ENCODE results near the gene NRSN1.
"Not testable (repeated sequence)": the region's sequence is repeated elsewhere in the genome, so short reads cannot be mapped to it uniquely, and the experiment has no call there.

Gene NRSN1

DNA sequence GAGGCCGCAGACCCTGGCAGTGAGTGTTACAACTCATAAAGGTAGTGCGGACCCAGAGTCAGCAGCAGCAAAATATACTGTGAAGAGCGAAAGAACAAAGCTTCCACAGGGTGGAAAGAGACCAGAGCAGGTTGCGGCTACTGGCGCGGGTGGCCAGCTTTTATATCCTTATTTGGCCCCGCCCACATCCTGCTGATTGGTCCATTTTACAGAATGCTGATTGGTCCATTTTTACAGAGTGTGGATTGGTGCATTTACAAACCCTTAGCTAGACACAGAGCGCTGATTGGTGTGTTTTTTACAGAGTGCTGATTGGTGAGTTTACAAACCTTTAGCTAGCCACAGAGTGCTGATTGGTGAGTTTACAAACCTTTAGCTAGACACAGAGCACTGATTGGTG, 16.7 kb downstream of the NRSN1 start:
- not testable (repeated sequence) for DNase-seq (ENCODE audit: low read depth in 2 of 2)

DNA sequence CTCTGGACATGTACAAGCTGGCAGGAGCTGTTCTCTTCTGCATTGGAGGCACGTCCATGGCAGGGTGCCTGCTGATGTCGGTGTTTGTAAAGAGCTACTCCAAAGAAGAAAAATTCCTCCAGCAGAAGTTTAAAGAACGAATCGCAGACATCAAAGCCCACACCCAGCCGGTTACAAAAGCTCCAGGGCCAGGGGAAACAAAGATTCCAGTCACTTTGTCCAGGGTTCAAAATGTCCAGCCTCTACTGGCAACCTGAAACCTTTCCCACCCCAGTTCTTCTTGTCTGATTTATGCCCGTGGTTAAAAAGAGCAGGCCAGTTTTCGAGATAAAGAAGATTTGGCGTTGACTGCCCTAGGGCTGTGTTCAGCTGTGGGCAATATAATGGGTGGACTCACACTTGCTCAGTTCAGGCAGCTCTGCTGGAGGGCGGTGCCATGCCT, 19.7 kb downstream of the NRSN1 start:
- DNase-seq (ENCODE audit: low read depth in 2 of 2), result no peak

DNA sequence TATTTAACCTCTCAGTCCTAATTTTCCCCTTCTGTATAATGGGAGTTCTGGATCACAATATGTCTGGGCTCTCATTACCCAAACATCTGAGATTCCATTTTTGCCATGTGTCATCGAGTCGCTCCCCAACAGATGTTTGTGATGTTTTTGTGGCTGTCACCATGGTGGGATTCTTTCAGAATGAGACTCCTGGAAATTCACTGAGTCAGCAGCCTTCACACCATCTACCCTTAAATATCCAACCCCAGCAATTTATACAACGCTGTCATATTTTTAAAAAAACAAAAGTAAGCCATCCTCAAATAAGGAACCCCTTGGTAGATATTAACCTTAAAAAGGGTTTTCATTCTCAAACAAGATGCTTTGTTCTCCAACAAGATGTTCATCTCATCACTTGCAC, 20.9 kb downstream of the NRSN1 start:
- DNase-seq (ENCODE audit: low read depth in 2 of 2), result no peak

DNA sequence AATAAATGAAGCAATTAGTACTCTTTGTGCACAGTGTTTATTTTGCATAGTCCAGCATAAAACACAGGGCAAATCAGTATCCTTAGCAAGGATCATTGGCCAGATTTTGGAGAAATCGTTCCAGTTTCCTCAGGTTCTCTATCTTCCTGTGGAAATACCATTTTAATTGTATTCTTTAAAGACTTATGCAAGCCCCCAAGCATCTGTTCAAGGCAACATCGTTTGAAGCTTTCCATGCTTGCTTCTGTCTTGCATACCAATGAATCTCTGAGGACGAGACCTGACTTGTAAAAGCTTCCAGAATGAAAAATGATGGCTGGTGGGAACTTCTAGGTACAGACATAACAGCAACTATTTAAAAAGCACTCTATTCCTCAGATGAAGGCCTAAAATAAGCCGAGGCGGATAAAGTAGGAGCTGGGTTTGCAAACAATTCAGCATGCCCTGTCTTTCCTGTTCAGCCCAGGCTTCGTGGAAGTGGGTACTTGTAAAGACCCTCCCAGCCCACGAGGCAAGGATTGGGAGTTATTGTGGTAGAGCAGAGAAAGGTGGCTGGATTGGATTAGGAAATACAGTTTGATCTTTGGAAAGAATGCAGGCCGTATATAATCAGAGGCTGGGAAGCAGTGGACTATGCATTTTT, 21.6 kb downstream of the NRSN1 start:
- no peak for DNase-seq (ENCODE audit: low read depth in 2 of 2)

DNA sequence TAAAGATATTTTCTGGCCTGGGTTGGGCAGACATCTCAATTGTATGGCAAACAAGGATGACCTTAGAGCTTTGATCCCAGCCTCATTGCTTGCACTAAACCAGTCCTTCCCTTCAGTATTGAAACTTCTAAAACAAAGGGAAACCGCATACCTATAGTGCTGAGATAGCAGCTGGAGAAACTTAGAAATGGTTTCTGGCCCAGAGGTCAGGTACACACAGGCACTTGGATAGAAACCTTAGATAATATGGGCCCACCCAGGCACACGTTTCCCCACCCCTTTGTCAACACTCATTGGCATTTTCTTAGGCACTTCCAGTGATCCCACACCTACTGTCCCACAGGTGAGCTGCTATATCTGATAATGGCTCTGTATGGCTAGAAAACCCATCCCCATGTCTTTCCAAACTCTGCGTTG, 22.1 kb downstream of the NRSN1 start:
- DNase-seq (ENCODE audit: low read depth in 2 of 2), result no peak

- no peak for DNase-seq (ENCODE audit: low read depth in 2 of 2)
Measured at GRCh38 chr6:24148684-24149083, 22.7 kb downstream of the NRSN1 start.

- DNase-seq (ENCODE audit: low read depth in 2 of 2), result no peak
Measured at GRCh38 chr6:24149296-24149695, 23.3 kb downstream of the NRSN1 start.

DNA sequence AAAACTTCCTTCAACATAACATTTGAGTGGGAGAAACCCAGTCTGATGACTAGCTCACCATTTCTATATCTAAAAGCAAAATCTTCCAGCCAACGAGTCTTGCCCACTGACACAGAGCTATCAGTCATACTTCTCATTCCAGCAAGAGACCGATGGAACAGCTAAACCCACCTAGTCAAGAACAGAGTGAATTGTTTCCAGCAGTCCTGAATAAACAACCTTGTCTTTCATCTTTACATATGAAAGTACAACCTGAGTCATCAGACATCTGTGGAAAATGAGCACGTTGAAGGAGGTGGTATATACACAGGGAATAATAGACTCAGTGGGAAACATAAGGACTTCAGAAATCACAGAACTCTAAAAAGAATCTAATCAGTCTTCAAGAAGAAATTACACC, 23.8 kb downstream of the NRSN1 start:
- DNase-seq (ENCODE audit: low read depth in 2 of 2), result no peak

DNA sequence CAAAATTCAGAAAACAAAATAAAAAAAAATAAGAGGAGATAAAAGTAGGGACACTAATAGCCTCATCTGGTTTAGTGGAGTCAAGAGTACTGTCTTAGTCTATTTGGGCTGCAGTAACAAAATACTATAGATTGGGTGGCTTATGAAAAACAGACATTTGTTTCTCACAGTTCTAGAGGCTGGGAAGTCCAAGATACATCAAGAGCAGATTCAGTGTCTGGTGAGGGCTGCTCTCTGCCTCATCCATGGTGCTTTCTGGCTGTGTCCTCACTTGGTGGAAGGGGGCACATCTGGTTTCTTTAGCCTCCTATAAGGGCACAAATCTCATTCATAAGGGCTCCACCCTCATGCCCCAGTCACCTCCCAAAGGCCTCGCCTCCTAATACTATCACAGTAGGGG, 26.0 kb downstream of the NRSN1 start:
- DNase-seq (ENCODE audit: low read depth in 2 of 2), result no peak

DNA sequence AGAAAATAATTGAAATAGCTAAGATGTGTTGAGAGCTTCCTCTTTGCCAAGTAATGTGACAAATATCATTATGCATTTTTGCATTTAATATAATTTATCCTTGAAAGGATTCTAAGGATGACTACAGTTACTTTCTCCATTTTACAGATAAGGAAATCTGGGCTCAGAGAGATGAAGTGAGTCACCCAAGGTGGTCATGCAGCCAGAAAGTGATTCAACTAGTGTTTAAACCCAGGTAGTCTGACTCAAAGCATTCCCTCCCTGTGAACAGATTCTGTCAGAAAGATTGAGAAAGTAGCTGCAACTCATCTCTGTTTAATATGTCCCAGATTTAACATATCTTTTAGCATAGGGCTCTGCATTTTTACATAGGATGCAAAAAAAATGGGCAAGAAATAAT, 28.1 kb downstream of the NRSN1 start:
- DNase-seq (ENCODE audit: low read depth in 2 of 2), result no peak

DNA sequence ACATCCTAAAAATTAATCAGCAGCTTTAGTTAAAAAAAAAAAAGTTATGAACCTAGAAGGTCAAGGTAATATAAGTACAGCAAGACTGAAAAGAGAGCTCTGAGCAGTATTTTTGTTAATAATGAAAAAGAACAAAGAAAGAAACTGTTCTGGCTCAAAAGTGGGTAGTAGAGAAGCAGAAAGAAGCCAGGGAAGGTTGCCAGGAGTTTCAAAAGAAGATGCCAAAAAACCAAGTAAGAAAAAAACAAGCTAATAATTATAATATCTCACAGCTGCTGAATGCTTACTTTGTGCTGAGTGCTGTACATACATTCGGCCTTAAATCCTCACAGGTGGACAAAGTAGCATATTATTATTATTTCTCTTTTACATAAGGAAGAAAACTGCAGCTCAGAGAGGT, 31.9 kb downstream of the NRSN1 start:
- no peak for DNase-seq (ENCODE audit: low read depth in 2 of 2)

DNA sequence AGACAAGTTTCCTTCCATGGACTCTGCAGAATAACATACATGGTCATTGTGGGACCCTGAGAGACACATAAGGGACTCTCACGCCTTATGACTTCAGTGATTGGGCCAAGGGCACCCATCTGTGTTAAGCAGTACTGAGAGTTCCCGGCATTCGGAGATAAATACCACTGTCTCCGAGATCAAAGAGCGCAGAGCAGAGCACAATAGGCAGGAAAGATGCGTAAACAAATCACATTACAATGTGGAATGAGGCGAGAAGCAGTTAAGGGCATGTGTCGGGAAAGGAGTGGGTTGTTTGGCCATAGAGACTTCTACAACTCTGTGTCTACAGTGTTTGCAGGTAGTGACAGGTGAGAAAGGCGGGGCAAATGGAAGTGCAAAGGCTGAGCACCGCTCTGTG, 57.6 kb downstream of the NRSN1 start:
- no peak for DNase-seq (ENCODE audit: low read depth in 2 of 2)

DNA sequence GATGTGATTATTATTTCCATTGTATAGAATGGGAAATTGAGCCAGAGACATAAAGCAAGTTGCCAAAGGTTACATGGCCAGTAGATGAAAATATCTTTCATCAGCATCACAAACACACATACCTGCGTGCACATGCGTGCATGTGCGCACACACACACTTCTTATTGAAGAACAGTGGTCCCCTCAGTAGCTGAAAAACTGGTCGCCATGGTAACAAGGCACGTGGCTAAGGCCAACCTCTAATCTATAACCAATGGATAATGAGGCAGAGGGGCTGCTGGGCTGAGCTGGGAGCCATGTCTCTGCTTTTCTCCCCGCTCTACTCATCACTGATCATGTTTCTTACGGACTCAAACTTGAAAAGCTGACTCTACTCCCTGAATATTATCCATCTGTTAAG, 60.3 kb downstream of the NRSN1 start:
- no peak for DNase-seq (ENCODE audit: low read depth in 2 of 2)

DNA sequence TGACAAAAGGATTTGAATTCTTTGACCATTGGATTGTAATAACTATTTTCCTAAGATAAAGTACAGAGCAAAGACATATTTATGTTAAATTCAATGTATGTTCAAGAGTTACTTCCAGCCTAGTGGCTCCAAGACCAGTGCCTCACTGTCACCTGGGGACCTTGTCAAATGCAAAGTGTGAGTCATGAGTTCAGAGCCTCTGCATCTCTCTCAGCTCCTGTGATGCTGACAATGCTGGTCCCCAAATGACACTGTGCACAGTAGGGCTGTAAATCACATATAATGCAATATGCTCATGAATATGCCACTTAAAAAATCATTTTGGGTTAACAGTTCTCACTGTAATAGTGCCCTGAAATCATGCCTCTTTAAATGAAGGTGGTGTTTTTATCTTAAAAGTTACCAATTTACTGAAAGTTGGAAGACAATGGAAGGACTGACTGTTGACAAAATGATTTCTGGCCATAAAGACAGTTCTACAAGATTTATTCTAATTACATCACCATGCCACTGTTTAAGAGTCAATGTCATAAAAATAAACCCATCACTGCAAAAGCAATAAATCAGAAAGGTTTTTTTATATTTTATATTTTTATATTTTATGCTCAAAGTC, 62.1 kb downstream of the NRSN1 start:
- no peak for DNase-seq (ENCODE audit: low read depth in 2 of 2)

DNA sequence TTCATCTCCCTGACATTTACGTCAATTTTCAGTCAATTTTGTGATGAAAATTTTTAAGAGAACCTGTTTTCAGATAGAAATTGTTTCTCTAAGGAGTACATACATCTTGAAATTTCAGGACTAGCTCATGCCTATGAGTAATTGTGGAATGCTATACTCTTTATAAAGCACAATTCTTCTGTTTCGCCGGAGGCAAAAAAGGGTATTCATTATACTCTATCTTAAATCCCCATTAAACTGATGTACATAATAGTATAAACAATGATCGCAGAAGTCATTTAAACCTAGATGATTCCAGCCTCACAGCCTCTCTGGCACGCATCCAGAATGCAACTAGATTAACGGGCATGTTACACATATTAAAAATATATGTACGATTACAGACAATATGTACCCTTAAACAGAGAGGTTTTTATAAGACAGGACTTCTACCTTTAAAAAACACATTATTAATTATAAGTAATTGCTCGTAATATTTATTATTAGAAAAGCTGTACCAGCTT, 62.6 kb downstream of the NRSN1 start:
- DNase-seq (ENCODE audit: low read depth in 2 of 2), result no peak

DNA sequence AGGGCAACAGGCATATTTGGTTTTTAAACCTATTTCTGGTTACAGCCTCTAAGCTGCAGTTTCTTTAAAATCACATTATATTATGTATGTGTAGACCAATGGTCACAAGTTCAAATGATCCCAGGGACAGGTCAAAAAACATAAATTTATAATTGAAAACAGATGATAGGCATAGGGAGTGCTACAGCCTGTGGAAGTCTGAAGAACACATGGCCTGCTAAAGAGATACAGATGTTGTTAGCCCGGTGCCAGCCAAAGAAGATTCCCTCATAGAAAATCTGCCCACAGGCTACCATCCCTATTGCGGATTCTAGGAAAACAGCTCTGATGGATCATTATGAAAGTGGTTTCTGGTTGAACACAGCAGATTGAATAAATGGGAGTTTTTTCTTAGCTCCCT, 65.3 kb downstream of the NRSN1 start:
- DNase-seq (ENCODE audit: low read depth in 2 of 2), result no peak

GRCh38 chr6:24193364-24193763, 67.3 kb downstream of the NRSN1 start:
- DNase-seq (ENCODE audit: low read depth in 2 of 2), result no peak

GRCh38 chr6:24194978-24195700, 69.1 kb downstream of the NRSN1 start:
- DNase-seq (ENCODE audit: low read depth in 2 of 2), result no peak

DNA sequence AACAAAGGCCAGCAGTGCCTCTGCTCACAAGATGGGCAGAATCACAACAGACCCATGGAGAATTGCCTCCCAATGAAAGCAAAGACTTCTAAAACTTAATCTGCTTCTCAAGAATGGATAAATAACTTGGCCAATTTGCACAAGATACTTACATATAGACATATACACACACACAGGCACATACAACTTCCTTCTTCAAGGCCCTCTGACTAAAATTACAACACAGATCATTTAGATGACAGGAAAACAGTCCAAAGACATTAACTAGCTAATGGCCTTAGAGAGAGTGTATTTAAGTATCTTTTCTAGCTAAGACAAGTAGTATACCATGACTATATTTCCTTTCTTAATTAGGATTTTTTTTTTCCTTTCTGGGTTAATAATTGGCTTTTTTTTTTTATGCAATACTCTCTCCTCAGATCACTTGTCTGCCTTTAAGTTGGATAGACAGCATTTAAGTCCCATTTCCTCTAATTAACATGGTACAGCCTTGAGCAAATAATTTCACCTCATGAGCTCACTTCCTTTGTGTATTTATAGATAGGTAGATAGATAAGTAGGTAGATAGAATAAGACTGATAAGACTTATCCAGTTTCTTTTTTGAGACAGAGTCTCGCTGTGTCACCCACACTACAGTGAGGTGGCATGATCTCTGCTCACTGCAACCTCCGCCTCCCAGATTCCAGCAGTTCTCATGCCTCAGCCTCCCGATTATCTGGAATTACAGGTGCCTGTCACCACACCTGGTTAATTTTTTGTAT, 70.0 kb downstream of the NRSN1 start:
- DNase-seq (ENCODE audit: low read depth in 2 of 2), result no peak

Data from activated CD8-positive, alpha-beta memory T cell treated with anti-CD3 and anti-CD28 coated beads for 4 hours (primary cell).